Vagina (tissue), 2 donors: ENCODE results near the gene SF3B5. TPM values are rescaled to one million over a fixed set of nuclear protein-coding genes. Genes with fewer than 3 reads are reported as not detected.
"Not testable (repeated sequence)": the region's sequence is repeated elsewhere in the genome, so short reads cannot be mapped to it uniquely, and the experiment has no call there.

Experiments
- DNase-seq, 2 donors: peaks; one replicate each; pipeline ENCODE4 v3.0.0-alpha.2; 2017; ENCODE audit errors: extremely low spot score in 2 of 2
- H3K27ac ChIP-seq: fragments of 200-600 bp; sonication (generic); one replicate; pipeline ENCODE4 v1.5.1; 2019
- H3K27me3 ChIP-seq: fragments of 200-600 bp; sonication (generic); one replicate; pipeline ENCODE4 v1.5.1; 2019
- H3K36me3 ChIP-seq, 2 donors: fragments of 200-600 bp; sonication (generic); one replicate each; pipeline ENCODE4 v1.5.1; 2017 to 2019
- H3K4me1 ChIP-seq: fragments of 200-600 bp; sonication (generic); one replicate; pipeline ENCODE4 v1.5.1; 2019
- H3K4me3 ChIP-seq, 2 donors: fragments of 200-600 bp; sonication (generic); 1 replicate in 1 of 2; 2 replicates in 1 of 2; pipeline ENCODE4 v1.5.1; 2016 to 2019
- H3K9me3 ChIP-seq: fragments of 200-600 bp; sonication (generic); one replicate; pipeline ENCODE4 v1.5.1; 2019
- CTCF ChIP-seq, 3 experiments: fragments of 450-650 bp in 2 of 3; fragments of 200-600 bp in 1 of 3; sonication (generic) in 1 of 3; IDR thresholded peaks; one replicate each; pipeline ENCODE4 v1.5.1; 2017 to 2019; ENCODE audit warnings: antibody characterized with exemption in 3 of 3, mild to moderate bottlenecking in 2 of 3, moderate library complexity in 2 of 3
- POLR2A ChIP-seq, 2 donors: fragments of 450-650 bp; IDR thresholded peaks; one replicate each; pipeline ENCODE4 v1.6.1; 2017; ENCODE audit warnings: antibody characterized with exemption in 2 of 2, mild to moderate bottlenecking in 2 of 2, moderate library complexity in 2 of 2
- POLR2AphosphoS5 ChIP-seq, 2 donors: sonication (generic); formaldehyde crosslinking; IDR thresholded peaks; one replicate each; pipeline ENCODE4 v1.9.0; 2017; ENCODE audit warnings: antibody characterized with exemption in 2 of 2, mild to moderate bottlenecking in 2 of 2, low read depth in 1 of 2; ENCODE audit not compliant: insufficient read depth in 1 of 2
- intact Hi-C: fragments of 100-400 bp; cut with DNase I; formaldehyde crosslinking; loops from one replicate; pipeline ENCODE4 v1.15.1; 2023
- total RNA-seq: library from RNA; depleted of rRNA; stranded (reverse); fragments of >200 nt; gene quantifications from one replicate; pipeline ENCODE4 v1.2.3, GENCODE V29; 2016

SF3B5 gene
- total RNA-seq, 1 donor from 2014 or later: 134 TPM

GRCh38 chr6:144047688-144048087, 47.7 kb downstream of the SF3B5 start:
- no peaks in the 10 kb centered on the region for H3K4me1 ChIP-seq
- H3K27me3 ChIP-seq: no peaks in the 10 kb centered on the region
- intact Hi-C loops: no loop called here
- no peak for DNase-seq
- H3K9me3 ChIP-seq: no peaks in the 10 kb centered on the region
- H3K4me3 ChIP-seq: no peak overlapping the region
- H3K27ac ChIP-seq: no peak overlapping the region
- TF ChIP-seq POLR2AphosphoS5 (IDR thresholded peaks at IDR 0.05; ENCODE audit: insufficient read depth in 1 of 2, low read depth in 1 of 2) (no peak), CTCF (IDR thresholded peaks at IDR 0.05) (no peak), POLR2A (IDR thresholded peaks at IDR 0.05) (no peak)
- H3K36me3 ChIP-seq: no peaks in the 10 kb centered on the region

GRCh38 chr6:144046672-144047071, 48.7 kb downstream of the SF3B5 start:
- H3K27me3 ChIP-seq, H3K36me3 ChIP-seq, intact Hi-C loops, H3K27ac ChIP-seq, H3K4me3 ChIP-seq, H3K9me3 ChIP-seq, DNase-seq, H3K4me1 ChIP-seq: not testable (repeated sequence)

GRCh38 chr6:144044989-144045388, 50.4 kb downstream of the SF3B5 start:
- DNase-seq, H3K4me3 ChIP-seq, H3K27ac ChIP-seq, intact Hi-C loops, H3K4me1 ChIP-seq, H3K9me3 ChIP-seq, H3K36me3 ChIP-seq, H3K27me3 ChIP-seq: not testable (repeated sequence)

Other genes starting within 250 kb of the SF3B5 start
- not detected for gene ZC2HC1B, start 231.1 kb downstream of the SF3B5 start, total RNA-seq
- 23.1 TPM for gene PLAGL1, start 87.3 kb downstream of the SF3B5 start, total RNA-seq
- 5.4 TPM for gene STX11, start 54.9 kb upstream of the SF3B5 start, total RNA-seq
- 160 TPM for gene UTRN, start 189.8 kb upstream of the SF3B5 start, total RNA-seq